ENCODE measurements around the gene HDAC9.

The HDAC9 gene

GRCh38 chr7:18858232-18858631, 362.7 kb downstream of the HDAC9 start:
- no peak for DNase-seq

- no peak for DNase-seq
Observed at GRCh38 chr7:18859318-18859717, 363.8 kb downstream of the HDAC9 start.

- DNase-seq, result no peak
Observed at GRCh38 chr7:18860221-18860620, 364.7 kb downstream of the HDAC9 start.

- DNase-seq, result no peak
Observed at GRCh38 chr7:18861514-18862118, 366.1 kb downstream of the HDAC9 start.

GRCh38 chr7:18864967-18865366, 369.4 kb downstream of the HDAC9 start:
- DNase-seq, result no peak

DNA sequence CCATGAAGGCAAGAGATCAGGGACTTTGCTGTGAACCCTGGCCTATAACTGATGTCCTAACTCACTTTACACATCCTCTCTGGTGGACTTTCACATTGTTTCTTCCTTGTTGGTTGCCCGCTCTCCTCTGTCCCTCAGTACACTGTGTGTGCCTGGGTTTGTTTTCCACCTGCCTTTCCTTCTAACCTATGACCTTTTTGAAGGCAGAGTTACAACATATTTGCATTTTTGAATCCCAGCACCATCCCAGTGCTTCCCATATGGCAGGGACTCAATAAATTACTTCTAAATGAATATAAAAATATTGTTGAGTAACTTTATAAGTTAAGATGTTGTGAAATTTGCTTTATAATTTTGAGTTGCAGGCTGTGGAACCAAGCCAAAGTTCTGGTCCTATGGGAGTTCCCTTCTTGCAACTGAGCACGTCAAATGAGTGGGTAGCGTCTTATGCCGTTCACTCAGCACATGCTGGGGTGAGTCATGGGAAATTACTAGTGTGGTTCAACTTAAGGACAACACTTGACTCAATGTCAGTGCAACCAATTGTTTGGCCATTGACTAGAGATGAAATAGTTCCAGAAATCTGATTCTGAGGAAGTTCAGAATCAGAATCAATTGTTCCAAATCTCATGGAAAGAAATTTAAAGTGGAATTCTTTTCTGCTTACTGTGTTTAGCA, 370.9 kb downstream of the HDAC9 start:
- peak; percentile 44 for DNase-seq

- DNase-seq, result no peak
Observed at GRCh38 chr7:18872344-18872743, 376.8 kb downstream of the HDAC9 start.

DNA sequence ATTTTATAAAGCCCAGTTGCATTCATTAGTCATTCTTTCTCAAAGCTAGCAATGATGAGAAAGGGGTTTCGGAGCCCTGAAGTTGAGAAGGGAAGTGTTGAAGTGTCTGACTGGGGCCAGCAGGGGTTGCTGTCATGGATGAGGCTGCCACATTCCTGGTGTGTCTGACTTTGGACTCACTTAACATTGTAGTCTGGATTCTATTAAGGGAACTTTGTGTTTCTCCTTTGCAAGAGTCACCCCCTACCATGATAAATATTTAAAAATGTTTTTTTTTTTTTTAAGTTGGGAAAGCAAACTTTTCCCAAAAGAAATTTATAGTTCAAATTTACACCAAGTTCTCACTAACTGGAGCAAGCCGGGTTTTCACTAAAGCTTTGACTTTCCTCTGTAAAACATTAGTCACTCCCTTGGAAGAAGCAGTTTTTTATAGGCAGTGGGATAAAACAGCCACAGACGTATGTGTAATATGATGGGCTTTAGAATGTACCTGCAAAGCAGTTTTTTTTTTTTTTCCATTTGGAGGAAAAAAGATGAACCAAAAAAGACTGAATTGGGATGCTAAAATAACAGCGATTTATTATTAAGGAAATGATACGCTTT, 378.3 kb downstream of the HDAC9 start:
- no peak for DNase-seq

DNA sequence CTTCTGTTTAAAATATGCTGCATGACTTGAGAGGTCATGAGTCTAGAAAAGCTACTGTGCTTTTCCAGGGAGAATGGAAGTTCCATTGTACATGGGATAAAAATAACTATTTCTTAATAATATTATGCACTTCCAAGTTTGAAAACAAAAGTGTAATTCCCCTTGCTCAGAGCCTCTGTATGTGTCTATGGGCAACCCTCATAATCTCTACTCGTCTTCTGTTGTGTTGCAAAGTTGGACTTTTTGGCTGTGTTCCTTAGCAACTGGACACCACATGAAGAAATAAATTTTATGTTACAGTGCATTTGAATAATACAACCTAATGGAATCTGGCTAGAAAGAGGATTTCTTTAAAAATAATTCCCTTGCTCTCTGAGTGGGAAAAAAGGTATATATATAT, 379.3 kb downstream of the HDAC9 start:
- no peak for DNase-seq

DNA sequence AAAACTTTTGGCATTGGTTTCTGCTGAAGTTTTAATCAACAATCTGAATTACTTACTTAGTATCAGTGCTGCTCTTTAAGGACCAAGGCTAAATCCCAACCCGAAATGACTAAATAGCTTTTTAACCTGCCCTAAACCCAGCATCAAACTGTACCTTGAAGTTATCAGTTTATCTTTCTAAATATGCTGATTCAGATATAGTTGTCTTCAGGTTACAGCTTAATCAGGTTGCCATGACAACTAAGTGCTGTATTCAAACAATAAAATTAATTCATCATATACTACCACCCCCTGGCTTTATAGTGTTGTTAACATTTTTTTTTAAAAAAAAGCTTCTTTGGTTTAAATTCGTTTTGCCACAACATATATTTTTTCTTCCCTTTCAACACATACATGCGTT, 382.3 kb downstream of the HDAC9 start:
- no peak for DNase-seq

DNA sequence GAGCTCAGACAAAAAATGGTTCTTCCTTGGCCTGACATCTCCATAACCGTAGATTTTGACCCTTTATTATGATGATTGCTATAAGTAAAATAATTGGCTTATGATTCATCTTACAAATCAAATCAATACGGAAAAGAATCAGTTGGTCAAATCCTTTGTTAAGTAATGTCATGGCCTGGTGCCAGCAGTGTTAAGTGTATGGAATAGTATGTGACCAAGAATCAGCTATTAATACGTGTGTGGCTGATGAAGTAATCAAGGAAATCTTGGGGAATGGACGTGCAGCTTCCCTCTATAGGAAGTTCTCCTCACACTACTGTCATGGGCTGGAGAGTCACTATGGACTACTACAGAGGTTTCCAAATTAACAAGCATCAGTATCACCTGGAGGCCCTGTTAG, 391.3 kb downstream of the HDAC9 start:
- no peak for DNase-seq

- no peak for DNase-seq
Observed at GRCh38 chr7:18889436-18889835, 393.9 kb downstream of the HDAC9 start.

GRCh38 chr7:18890134-18890533, 394.6 kb downstream of the HDAC9 start:
- no peak for DNase-seq

DNA sequence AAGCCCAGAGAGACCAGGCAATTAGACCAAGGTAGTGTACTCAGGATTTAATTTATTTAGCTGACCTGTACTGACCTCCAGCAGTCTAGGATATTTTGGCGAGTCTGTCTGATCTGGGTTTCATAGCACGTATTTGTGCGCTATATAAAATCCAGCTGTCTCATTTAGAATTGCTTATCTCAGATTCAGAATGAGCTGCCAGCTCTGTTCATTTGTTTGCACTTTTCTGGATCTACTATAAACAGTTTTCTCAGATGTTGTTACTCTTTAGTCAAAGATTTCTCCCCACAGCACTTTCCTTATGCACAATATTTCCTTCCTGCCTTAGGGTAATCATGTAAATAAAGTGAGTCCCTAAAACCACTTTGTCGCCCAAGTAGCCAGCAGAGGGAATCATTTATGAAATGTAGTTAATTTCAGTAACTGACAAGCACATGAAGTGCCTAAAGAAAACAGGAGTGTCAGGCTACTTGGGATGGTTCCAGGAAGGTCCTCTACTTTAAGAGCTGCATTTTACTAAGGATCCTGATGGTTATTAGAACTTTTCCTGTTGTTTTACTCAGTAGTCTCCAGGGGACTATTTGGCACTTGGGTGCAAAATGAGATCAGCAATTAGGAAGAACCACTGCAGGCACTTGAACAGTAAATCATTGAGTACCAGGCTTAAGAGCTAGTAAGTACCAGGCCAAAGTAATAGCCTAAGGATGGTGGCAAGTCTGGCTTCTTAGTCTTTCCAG, 395.5 kb downstream of the HDAC9 start:
- DNase-seq, result peak; percentile 97

GRCh38 chr7:18893156-18893555, 397.6 kb downstream of the HDAC9 start:
- no peak for DNase-seq

GRCh38 chr7:18894155-18894554, 398.6 kb downstream of the HDAC9 start:
- no peak for DNase-seq

GRCh38 chr7:18895456-18895855, 399.9 kb downstream of the HDAC9 start:
- DNase-seq, result no peak

- no peak for DNase-seq
Observed at GRCh38 chr7:18896343-18896975, 400.9 kb downstream of the HDAC9 start.

GRCh38 chr7:18900236-18900635, 404.7 kb downstream of the HDAC9 start:
- peak; percentile 23 for DNase-seq

DNA sequence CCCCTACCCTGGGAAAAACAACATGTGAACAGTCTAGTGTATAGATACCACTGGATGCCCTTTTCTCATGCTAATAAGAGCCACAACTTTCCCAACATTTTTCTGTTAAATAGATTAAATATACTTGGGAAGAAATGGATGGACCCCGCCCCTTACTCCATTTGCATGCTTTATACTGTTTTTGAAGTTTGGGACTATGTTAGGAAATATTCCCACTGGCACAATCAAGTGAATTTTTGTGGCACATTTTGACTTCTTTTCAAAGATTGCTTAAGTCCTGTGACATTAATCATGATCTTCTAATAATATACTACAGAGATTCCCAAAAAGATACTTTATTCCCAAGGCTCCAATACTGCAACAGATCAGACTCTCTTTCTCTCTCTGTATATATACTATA, 405.3 kb downstream of the HDAC9 start:
- no peak for DNase-seq

GRCh38 chr7:18901351-18901750, 405.8 kb downstream of the HDAC9 start:
- no peak for DNase-seq

DNA sequence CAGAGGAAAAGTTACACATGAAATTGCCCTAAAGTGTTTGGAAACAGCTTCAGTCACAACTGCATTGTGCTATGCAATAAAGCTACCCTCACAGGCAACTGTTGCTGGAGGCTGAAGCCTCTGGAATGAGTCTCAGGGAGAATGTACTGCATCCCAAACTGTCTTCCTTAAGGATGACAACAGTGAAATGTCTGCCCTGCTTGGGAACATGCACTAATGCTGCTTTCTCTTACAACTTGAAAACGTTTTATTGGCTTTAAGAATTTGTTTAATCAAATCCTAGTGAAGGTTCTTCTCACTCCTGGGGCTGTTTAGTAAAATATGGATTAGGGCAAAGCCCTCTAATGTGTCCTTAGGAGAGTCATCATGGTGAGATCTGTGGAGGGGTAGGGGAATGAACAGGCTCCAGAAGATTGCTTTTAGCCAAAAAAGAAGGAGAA, 406.5 kb downstream of the HDAC9 start:
- no peak for DNase-seq

GRCh38 chr7:18902892-18903291, 407.3 kb downstream of the HDAC9 start:
- no peak for DNase-seq

All from DMS79 (cell line).